Activated T-helper 17 cell treated with anti-CD3 and anti-CD28 coated beads, Interleukin-2, amount 50 U/mL, for 72 hours (primary cell): ENCODE data around the gene COL12A1. TPM values are rescaled to one million over a fixed set of nuclear protein-coding genes. Genes with fewer than 3 reads are reported as not detected.

Source experiments
- ATAC-seq: fragments of 150-1000 bp; cut with Tn5 transposase; replicated peaks from 2 replicates; pipeline ENCODE4 v1.10.0; 2021; ENCODE audit warnings: mild to moderate bottlenecking, moderate library complexity
- H3K27ac Mint-ChIP-seq: one replicate; pipeline ENCODE4 v1.8.0; 2022; ENCODE audit warnings: mixed read lengths
- H3K27me3 Mint-ChIP-seq: one replicate; pipeline ENCODE4 v1.8.0; 2022; ENCODE audit warnings: mixed read lengths
- H3K36me3 Mint-ChIP-seq: one replicate; pipeline ENCODE4 v1.8.0; 2022; ENCODE audit warnings: low read depth, mild to moderate bottlenecking, mixed read lengths
- H3K4me1 Mint-ChIP-seq: one replicate; pipeline ENCODE4 v1.8.0; 2022; ENCODE audit warnings: mixed read lengths
- H3K4me3 Mint-ChIP-seq: one replicate; pipeline ENCODE4 v1.8.0; 2022; ENCODE audit warnings: mild to moderate bottlenecking, mixed read lengths
- H3K9me3 Mint-ChIP-seq: one replicate; pipeline ENCODE4 v1.8.0; 2022; ENCODE audit warnings: mixed read lengths
- total RNA-seq, 2 donors: library from RNA; stranded (reverse); gene quantifications; one replicate each; pipeline ENCODE4 v1.2.3, GENCODE V29; 2022

Gene COL12A1
- total RNA-seq, 2 donors from 2014 or later, result not detected

DNA sequence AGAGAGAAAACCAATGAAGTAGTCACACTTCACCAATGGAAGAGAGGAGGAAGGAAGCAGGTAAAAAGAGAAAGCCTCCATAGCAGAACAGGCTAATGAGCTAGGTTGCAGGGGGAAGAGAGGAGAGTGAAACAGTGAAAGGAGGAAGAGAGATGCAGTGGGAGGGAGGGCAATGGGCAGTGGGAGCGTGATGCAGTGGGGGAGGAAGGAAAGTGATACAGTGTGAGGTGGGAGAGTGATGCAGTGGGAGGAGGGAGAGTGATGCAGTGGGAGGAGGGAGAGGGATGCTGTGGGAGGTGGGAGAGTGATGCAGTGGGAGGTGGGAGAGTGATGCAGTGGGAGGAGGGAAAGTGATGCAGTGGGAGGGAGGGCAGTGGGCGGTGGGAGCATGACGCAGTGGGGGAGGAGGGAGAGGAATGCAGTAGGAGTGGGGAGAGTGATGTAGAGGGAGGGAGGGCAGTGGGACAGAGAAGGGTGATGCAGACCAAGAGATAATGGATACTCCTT, 29.7 kb downstream of the COL12A1 start:
- no peak for ATAC-seq
- Mint-ChIP-seq H3K4me1 (no peaks in the 10 kb centered on the region), H3K36me3 (no peaks in the 10 kb centered on the region), H3K9me3 (no peaks in the 10 kb centered on the region), H3K27ac (no peak overlapping the region), H3K4me3 (no peak overlapping the region), H3K27me3 (peaks cover 27% of the 10 kb centered on the region)

GRCh38 chr6:75171986-75172385, 33.9 kb downstream of the COL12A1 start:
- Mint-ChIP-seq H3K4me1 (no peaks in the 10 kb centered on the region), H3K36me3 (no peaks in the 10 kb centered on the region), H3K27me3 (peaks cover 26% of the 10 kb centered on the region), H3K4me3 (no peak overlapping the region), H3K27ac (no peak overlapping the region), H3K9me3 (no peaks in the 10 kb centered on the region)
- ATAC-seq, result no peak

DNA sequence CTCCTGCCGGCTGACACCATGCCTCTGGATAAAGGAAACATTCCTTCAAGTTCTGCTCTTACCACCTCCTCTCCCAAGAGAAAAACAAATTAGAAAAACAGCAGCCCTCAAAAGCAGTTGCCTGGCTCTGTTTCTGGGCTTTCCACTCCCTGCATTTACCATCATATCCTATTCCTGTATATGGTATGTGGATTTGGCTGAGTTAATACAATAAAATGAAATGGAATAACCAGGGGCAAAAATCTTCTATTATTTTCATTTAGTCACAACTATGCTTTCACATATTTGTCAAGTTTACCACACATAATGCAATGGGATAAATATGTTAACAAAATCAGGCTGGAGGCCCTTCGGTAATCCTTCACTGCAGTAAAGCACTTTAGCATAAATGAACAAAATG, 34.3 kb downstream of the COL12A1 start:
- H3K27ac Mint-ChIP-seq, result no peak overlapping the region
- no peaks in the 10 kb centered on the region for H3K9me3 Mint-ChIP-seq

DNA sequence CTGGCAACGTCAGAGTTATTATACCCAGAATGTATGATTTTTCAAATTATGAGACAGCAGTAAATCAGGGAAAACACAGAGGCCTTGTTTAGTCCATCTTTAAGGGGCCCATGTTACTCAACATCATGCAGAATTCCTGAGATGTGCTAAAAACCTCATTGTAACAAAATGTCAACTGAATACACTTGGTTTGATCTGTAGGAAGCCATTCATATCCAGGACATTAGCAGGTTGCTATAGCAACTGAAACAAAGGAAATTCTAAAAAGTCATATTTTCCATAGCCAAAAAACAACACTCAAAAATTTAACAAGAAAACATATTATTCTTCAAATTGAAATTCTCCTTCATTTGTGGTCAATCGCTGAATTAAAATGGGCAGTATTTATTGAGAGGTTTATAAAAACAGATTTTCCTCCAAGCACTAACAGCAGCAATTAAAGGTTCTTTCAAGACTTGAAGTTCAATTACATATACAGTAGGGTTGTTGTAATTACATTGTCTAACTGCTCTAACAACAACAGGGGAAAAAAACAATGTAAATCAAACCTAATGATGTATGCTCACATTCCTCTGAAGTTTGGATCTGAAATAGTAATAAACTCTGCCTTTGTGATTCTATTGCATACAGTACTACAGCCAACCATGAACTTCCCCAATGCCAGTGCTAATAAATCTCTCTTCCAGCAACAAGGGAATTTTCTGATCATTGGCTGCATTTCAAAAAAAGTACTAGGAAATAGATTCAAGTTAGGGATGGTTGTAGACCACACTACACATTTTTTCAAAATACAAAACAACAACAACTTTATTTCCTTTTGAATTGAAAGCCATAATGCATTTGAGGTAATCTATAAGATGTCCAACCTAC, 34.9 kb downstream of the COL12A1 start:
- Mint-ChIP-seq H3K27ac (no peak overlapping the region), H3K27me3 (peaks cover 24% of the 10 kb centered on the region), H3K4me3 (no peak overlapping the region), H3K4me1 (no peaks in the 10 kb centered on the region), H3K9me3 (no peaks in the 10 kb centered on the region), H3K36me3 (no peaks in the 10 kb centered on the region)
- ATAC-seq, result no peak

More for the DNA sequence above, 34.3 kb downstream of the COL12A1 start:
- peaks cover 26% of the 10 kb centered on the region for H3K27me3 Mint-ChIP-seq
- H3K4me3 Mint-ChIP-seq, result no peak overlapping the region
- H3K4me1 Mint-ChIP-seq, result no peaks in the 10 kb centered on the region
- ATAC-seq, result no peak
- H3K36me3 Mint-ChIP-seq, result no peaks in the 10 kb centered on the region

GRCh38 chr6:75169689-75170586, 35.9 kb downstream of the COL12A1 start:
- H3K27ac Mint-ChIP-seq, result no peak overlapping the region
- ATAC-seq, result no peak
- H3K4me3 Mint-ChIP-seq, result no peak overlapping the region
- no peaks in the 10 kb centered on the region for H3K36me3 Mint-ChIP-seq
- no peaks in the 10 kb centered on the region for H3K9me3 Mint-ChIP-seq
- peaks cover 20% of the 10 kb centered on the region for H3K27me3 Mint-ChIP-seq
- no peaks in the 10 kb centered on the region for H3K4me1 Mint-ChIP-seq

DNA sequence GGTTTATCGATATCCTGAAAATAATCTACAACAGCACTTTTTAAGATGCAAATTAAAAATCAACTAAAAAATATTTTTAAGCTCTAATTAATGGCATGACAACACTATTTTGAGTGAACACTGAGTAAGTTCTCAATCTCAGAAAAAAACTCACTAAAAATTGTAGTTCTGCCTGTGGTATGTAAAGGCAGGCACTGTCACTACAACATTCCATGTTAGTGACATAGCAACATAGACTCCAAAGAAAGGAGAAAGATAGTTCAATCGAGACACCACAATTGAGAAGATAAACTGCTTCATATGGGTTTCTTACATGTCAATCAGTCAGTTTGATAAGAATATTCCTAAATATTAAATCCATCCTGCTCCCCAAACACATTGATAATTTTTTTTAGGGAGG, 38.0 kb downstream of the COL12A1 start:
- Mint-ChIP-seq H3K36me3 (no peaks in the 10 kb centered on the region), H3K4me3 (no peak overlapping the region), H3K27me3 (peaks cover 18% of the 10 kb centered on the region), H3K4me1 (no peaks in the 10 kb centered on the region), H3K9me3 (no peaks in the 10 kb centered on the region), H3K27ac (no peak overlapping the region)
- no peak for ATAC-seq

- no peak overlapping the region for H3K4me3 Mint-ChIP-seq
- no peak overlapping the region for H3K27ac Mint-ChIP-seq
- H3K9me3 Mint-ChIP-seq, result no peaks in the 10 kb centered on the region
- ATAC-seq, result no peak
- peaks cover 18% of the 10 kb centered on the region for H3K27me3 Mint-ChIP-seq
- no peaks in the 10 kb centered on the region for H3K36me3 Mint-ChIP-seq
- no peaks in the 10 kb centered on the region for H3K4me1 Mint-ChIP-seq
Measured at GRCh38 chr6:75167325-75167724, 38.5 kb downstream of the COL12A1 start.

DNA sequence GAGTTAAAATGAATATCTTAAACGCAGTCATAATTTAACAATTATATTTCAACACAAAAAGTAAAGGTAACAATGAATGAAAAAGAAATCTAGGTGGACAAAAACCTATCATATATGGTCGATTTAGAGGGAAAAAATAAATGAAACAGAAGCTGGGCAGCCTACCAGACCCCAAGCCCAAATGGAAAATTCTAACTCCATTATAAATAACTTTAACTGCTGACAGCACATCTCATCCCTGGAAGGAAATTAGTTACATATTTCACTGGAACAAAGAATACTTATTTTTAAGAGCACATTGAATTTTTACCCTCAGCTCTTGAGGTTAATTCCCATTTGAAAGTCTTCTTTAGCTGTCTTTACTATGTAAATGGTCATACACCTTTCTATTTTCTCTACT, 39.1 kb downstream of the COL12A1 start:
- Mint-ChIP-seq H3K4me1 (no peaks in the 10 kb centered on the region), H3K4me3 (no peak overlapping the region), H3K36me3 (no peaks in the 10 kb centered on the region), H3K27me3 (peaks cover 23% of the 10 kb centered on the region), H3K9me3 (no peaks in the 10 kb centered on the region), H3K27ac (no peak overlapping the region)
- no peak for ATAC-seq

GRCh38 chr6:75166236-75166635, 39.6 kb downstream of the COL12A1 start:
- Mint-ChIP-seq H3K27ac (no peak overlapping the region), H3K36me3 (no peaks in the 10 kb centered on the region), H3K4me1 (no peaks in the 10 kb centered on the region), H3K4me3 (no peak overlapping the region), H3K9me3 (no peaks in the 10 kb centered on the region), H3K27me3 (peaks cover 23% of the 10 kb centered on the region)
- no peak for ATAC-seq

GRCh38 chr6:75158176-75158575, 47.7 kb downstream of the COL12A1 start:
- no peak overlapping the region for H3K4me3 Mint-ChIP-seq
- no peaks in the 10 kb centered on the region for H3K9me3 Mint-ChIP-seq
- H3K4me1 Mint-ChIP-seq, result no peaks in the 10 kb centered on the region
- H3K27me3 Mint-ChIP-seq, result peaks cover 21% of the 10 kb centered on the region
- H3K36me3 Mint-ChIP-seq, result no peaks in the 10 kb centered on the region
- H3K27ac Mint-ChIP-seq, result no peak overlapping the region
- no peak for ATAC-seq

GRCh38 chr6:75157336-75157735, 48.5 kb downstream of the COL12A1 start:
- H3K4me1 Mint-ChIP-seq, result no peaks in the 10 kb centered on the region
- H3K27me3 Mint-ChIP-seq, result peaks cover 21% of the 10 kb centered on the region
- H3K36me3 Mint-ChIP-seq, result no peaks in the 10 kb centered on the region

DNA sequence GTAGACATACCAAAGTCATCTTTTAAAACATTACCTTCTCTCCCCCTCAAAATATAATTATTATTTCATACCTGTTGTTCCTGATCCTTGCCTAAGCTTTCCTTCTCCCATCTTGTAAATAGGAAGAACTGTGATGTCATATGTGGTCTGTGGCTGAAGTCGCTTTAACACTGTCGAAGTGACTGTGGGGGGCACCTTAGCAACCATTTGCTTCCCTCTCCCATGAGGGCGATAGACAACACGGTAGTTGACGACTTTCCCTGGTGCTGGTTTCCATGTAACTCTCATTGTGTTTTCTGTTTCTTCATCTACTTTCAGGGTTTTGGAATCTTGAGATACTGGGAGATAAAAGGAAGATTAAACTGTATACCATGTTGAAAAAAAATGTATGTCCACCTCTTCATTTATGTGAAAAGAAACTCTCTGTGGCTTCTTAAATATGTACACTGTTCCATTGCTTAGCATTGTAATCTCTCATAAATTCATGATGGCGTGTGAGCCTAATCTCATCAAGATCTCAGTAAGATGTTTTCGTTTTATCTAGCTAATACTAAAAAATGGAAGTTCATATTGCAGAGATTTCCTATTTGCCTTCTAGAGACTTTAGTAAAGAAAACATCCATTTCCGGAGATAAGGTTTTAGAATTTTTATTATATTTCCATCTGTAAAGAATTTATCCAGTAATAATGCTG, 49.5 kb downstream of the COL12A1 start:
- Mint-ChIP-seq H3K4me3 (no peak overlapping the region), H3K27me3 (peaks cover 16% of the 10 kb centered on the region), H3K36me3 (no peaks in the 10 kb centered on the region), H3K9me3 (no peaks in the 10 kb centered on the region), H3K27ac (no peak overlapping the region), H3K4me1 (no peaks in the 10 kb centered on the region)
- no peak for ATAC-seq

More at GRCh38 chr6:75157336-75157735, 48.5 kb downstream of the COL12A1 start:
- Mint-ChIP-seq H3K27ac (no peak overlapping the region), H3K4me3 (no peak overlapping the region), H3K9me3 (no peaks in the 10 kb centered on the region)
- ATAC-seq, result no peak

DNA sequence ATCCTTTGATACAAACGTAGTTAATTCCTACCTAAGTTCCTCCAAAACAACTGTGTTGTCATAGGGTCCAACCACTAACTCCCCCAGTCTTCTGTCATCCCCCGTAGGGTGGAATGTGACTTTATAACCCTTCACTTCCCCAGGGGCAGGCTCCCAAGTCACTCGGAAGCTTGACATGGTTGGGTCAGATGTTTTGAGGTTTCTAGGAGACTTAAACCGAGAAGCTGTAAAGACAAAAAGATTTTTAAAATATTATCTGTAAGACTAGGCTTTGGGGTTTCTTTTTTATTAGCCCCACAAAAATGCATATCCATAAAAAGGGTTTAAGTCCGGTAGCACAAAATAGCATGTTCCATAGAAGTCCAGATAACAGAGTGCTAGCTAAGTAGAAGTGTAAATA, 50.2 kb downstream of the COL12A1 start:
- no peaks in the 10 kb centered on the region for H3K4me1 Mint-ChIP-seq
- H3K4me3 Mint-ChIP-seq, result no peak overlapping the region
- H3K27ac Mint-ChIP-seq, result no peak overlapping the region
- no peaks in the 10 kb centered on the region for H3K36me3 Mint-ChIP-seq
- H3K27me3 Mint-ChIP-seq, result peaks cover 17% of the 10 kb centered on the region
- H3K9me3 Mint-ChIP-seq, result no peaks in the 10 kb centered on the region
- no peak for ATAC-seq

DNA sequence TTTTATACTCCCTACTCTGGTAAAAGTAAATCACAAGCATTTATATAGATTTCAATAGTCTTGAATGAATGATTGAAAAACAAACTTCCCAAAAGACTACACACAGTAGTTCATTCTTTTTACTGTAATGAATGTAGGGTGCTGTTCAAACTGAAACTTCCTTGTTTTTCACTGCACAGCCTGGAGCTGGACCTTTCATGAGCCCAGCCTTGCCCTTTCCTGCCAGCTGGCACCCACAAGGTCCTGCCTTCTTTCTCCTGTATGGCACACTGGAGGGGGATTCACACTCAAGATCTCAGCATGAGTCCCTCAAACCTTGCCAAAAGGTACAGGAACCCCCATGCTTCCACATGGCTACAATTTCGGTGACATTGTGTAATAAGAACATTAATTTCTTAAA, 50.9 kb downstream of the COL12A1 start:
- no peak overlapping the region for H3K27ac Mint-ChIP-seq
- peaks cover 19% of the 10 kb centered on the region for H3K27me3 Mint-ChIP-seq
- H3K4me3 Mint-ChIP-seq, result no peak overlapping the region
- H3K4me1 Mint-ChIP-seq, result no peaks in the 10 kb centered on the region
- no peak for ATAC-seq
- H3K36me3 Mint-ChIP-seq, result no peaks in the 10 kb centered on the region
- H3K9me3 Mint-ChIP-seq, result no peaks in the 10 kb centered on the region
